ENCODE data around the gene EDRF1. TPM values are rescaled to one million over a fixed set of nuclear protein-coding genes. Genes with fewer than 3 reads are reported as not detected.
"Not testable (repeated sequence)": the region's sequence is repeated elsewhere in the genome, so short reads cannot be mapped to it uniquely, and the experiment has no call there.

The EDRF1 gene
- total RNA-seq, 2 donors from 2014 or later: 22.4 to 29.8 TPM

DNA sequence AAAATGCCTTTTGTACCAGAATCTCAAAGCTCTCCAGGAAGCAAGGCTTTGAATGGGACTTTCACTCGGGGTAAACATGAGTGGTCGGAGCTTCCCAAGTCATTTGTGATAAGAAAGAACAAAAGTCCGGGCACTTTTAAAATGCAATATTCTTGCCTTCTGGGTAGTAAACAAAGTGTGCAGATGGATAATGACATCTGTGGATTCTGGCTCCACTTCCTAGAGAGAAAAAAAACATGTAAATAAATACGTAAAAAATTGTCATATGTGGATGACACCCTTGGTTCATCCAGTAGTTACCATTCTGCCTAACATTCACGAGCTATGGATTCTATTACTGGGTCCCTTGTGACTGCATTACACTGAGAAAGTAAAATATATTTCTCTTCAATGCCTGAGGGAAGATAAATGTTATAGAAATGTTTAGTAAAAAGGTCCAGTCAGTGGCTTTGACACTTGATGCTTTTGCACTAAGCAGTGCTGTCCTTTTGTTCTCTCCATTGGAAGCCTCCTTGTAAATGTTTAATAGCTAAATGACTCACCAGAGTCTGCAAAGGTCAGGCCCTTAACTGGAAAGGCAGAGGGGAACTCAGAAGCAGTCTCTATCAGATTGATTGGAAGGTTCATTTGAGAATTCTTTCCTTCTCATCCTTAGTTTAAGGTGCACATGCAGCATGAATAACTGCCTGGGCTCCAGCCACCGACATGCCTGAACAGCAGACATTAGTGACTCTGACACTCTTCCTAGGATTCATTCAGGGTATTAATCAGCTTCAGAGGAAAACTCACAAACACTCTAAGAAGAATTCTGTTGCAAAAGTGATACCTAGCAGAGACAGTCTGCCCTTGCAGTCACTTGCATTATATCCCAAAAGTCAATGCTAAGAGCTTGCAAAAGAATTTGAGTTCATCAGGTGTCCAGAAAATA, 11.7 kb upstream of the EDRF1 start:
- ATAC-seq (no peak), DNase-seq (no peak)

DNA sequence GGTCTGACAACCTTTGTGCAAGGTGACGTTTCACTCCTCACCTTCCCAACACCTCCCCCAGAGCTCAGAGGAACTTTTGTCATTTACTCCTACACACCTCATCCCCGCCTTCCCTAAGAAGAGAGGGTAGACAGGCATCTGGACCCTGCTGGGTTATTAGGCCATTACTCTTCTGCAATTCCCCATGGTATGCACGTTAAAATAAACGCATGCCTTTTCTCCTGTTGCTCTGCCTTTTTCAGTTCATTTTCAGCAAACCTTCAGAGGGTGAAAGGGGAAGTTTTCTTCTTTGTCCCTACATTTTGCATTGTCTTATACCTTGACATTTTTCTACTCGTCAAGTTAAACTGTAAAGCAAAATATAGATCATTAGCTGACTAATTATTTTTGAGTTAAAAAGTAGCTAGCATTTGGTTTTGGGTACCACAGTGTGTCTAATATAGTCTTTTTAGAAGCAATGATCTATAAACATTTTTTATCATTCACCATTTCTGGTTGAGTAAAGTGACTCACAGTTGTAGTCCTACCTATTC, 10.5 kb upstream of the EDRF1 start:
- intact Hi-C loops (cut with DNase I): no loop called here
- 83 to 91% methylated on average over 5 of the region's 5 CpGs for WGBS, 2 donors
- TF ChIP-seq, protein P1, sequence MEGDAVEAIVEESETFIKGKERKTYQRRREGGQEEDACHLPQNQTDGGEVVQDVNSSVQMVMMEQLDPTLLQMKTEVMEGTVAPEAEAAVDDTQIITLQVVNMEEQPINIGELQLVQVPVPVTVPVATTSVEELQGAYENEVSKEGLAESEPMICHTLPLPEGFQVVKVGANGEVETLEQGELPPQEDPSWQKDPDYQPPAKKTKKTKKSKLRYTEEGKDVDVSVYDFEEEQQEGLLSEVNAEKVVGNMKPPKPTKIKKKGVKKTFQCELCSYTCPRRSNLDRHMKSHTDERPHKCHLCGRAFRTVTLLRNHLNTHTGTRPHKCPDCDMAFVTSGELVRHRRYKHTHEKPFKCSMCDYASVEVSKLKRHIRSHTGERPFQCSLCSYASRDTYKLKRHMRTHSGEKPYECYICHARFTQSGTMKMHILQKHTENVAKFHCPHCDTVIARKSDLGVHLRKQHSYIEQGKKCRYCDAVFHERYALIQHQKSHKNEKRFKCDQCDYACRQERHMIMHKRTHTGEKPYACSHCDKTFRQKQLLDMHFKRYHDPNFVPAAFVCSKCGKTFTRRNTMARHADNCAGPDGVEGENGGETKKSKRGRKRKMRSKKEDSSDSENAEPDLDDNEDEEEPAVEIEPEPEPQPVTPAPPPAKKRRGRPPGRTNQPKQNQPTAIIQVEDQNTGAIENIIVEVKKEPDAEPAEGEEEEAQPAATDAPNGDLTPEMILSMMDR (IDR thresholded peaks at IDR 0.05): no peak
- H3K4me3 ChIP-seq: no peak overlapping the region
- H3K27ac ChIP-seq: no peak overlapping the region
- H3K27me3 ChIP-seq: no peaks in the 10 kb centered on the region
- DNase-seq: no peak
- no peaks in the 10 kb centered on the region for H3K36me3 ChIP-seq (replicated peaks in 1 of 2; ENCODE audit: insufficient read depth in 1 of 2, low read depth in 2 of 2)
- H3K4me1 ChIP-seq: peaks cover 6% of the 10 kb centered on the region
- no peaks in the 10 kb centered on the region for H3K9me3 ChIP-seq
- ATAC-seq: no peak

More for the DNA sequence above, 11.7 kb upstream of the EDRF1 start:
- Histone ChIP-seq H3K4me3 (no peak overlapping the region), H3K36me3 (replicated peaks in 1 of 2; ENCODE audit: insufficient read depth in 1 of 2, low read depth in 2 of 2) (no peaks in the 10 kb centered on the region), H3K9me3 (no peaks in the 10 kb centered on the region), H3K27me3 (no peaks in the 10 kb centered on the region), H3K4me1 (peaks cover 6% of the 10 kb centered on the region), H3K27ac (no peak overlapping the region)
- WGBS, 2 donors: 70 to 76% methylated on average over 6 of the region's 6 CpGs
- intact Hi-C loops (cut with DNase I): no loop called here
- TF ChIP-seq POLR2A (IDR thresholded peaks at IDR 0.05): no peak
- TF ChIP-seq, protein P1 (IDR thresholded peaks at IDR 0.05): no peak

DNA sequence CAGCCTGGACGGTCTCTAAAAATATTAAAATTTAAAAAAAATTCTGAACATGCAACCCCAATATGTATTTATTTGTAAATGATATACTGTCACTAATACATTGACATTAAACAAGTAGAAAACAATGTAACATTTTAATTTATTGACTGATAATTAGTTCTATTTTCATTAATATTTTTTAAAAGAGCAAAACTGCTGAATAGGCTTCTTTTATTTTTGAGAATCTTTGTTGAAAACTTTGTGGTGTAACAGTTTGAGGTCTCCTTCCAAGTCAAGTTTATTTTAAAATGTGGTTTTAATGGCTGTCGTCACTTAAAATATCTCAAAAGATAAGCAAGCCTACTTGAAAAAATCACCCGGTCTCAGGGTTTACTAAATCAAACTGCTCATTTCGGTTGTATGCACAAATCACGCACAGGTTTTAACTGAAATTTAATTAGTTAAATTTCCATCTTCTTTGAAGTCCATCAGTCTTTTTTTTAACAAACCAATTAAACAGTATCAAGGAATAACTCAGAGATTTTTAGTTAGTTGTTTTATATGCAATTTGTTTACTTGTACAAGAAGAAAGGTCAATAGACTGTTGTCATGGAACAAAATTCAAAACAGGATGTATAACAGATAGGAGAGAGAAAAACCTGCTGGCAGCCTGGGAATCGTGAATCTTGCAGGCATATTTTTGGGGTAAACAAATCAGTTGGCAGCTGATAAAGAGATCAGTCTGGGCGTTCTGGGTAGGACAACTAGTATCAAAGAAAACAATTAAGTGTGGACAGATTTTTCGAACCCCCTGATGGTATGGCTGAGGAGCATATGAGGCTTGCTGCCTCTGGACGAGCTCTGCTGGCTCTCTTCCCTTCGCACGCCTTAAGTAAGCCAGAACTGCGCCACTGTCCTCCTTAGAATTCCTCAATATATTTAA, 9.7 kb upstream of the EDRF1 start:
- H3K4me1 ChIP-seq: peaks cover 6% of the 10 kb centered on the region
- no peak for DNase-seq
- H3K27me3 ChIP-seq: no peaks in the 10 kb centered on the region
- 48 to 50% methylated on average over 12 of the region's 12 CpGs for WGBS, 2 donors
- TF ChIP-seq POLR2A (IDR thresholded peaks at IDR 0.05): no peak
- TF ChIP-seq, protein P1 (IDR thresholded peaks at IDR 0.05): no peak
- no peak overlapping the region for H3K27ac ChIP-seq
- no peaks in the 10 kb centered on the region for H3K36me3 ChIP-seq (replicated peaks in 1 of 2; ENCODE audit: insufficient read depth in 1 of 2, low read depth in 2 of 2)
- ATAC-seq: no peak
- intact Hi-C loops (cut with DNase I): no loop called here
- no peaks in the 10 kb centered on the region for H3K9me3 ChIP-seq
- no peak overlapping the region for H3K4me3 ChIP-seq

DNA sequence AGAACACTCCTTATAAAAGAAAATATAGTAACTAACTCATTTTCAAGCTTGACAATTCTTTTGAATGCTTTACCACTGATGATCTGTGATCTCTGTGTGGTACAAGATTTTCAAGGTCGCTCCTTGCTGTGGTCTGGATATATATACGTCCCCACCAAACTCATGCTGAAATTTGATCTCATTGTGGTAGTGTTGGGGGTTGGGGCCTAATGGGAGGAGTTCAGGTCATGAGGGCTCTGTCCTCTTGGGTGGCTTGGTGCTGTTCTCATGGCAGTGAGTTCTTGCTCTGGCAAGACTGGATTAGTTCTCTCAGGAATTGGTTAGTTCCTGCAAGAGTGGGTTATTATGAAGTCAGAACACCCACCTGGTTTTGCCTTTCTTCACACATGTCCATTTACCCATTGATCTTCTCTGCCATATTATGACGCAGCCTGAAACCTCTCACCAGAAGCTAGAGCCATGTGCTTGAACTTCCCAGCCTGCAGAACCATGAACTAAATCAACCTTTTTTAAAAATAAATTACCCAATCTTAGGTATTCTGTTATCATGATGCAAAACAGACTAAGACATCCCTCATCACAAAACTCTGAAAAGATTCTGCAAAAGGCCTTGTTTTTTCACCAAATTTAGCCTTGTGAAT, 8.3 kb upstream of the EDRF1 start:
- no peak overlapping the region for H3K27ac ChIP-seq
- H3K9me3 ChIP-seq: no peaks in the 10 kb centered on the region
- H3K4me1 ChIP-seq: peaks cover 6% of the 10 kb centered on the region
- TF ChIP-seq POLR2A (IDR thresholded peaks at IDR 0.05): no peak
- TF ChIP-seq, protein P1 (IDR thresholded peaks at IDR 0.05): no peak
- ATAC-seq: no peak
- WGBS, 2 donors: 80 to 87% methylated on average over 3 of the region's 3 CpGs
- intact Hi-C loops (cut with DNase I): no loop called here
- H3K27me3 ChIP-seq: no peaks in the 10 kb centered on the region
- DNase-seq: no peak
- H3K4me3 ChIP-seq: no peak overlapping the region
- no peaks in the 10 kb centered on the region for H3K36me3 ChIP-seq (replicated peaks in 1 of 2; ENCODE audit: insufficient read depth in 1 of 2, low read depth in 2 of 2)

DNA sequence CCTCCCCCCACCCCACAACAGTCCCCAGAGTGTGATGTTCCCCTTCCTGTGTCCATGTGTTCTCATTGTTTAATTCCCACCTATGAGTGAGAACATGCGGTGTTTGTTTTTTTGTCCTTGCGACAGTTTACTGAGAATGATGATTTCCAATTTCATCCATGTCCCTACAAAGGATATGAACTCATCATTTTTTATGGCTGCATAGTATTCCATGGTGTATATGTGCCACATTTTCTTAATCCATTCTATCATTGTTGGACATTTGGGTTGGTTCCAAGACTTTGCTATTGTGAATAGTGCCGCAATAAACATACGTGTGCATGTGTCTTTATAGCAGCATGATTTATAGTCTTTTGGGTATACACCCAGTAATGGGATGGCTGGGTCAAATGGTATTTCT, 4.8 kb upstream of the EDRF1 start:
- H3K4me1 ChIP-seq; DNase-seq; ATAC-seq; H3K27me3 ChIP-seq; H3K36me3 ChIP-seq (replicated peaks in 1 of 2; ENCODE audit: insufficient read depth in 1 of 2, low read depth in 2 of 2); H3K9me3 ChIP-seq; intact Hi-C loops (cut with DNase I); H3K4me3 ChIP-seq; H3K27ac ChIP-seq: not testable (repeated sequence)
- 92 to 97% methylated on average over 2 to 4 of the region's 4 CpGs for WGBS, 2 donors
